Measurements from ENCODE around the gene C18orf54.

C18orf54 gene

DNA sequence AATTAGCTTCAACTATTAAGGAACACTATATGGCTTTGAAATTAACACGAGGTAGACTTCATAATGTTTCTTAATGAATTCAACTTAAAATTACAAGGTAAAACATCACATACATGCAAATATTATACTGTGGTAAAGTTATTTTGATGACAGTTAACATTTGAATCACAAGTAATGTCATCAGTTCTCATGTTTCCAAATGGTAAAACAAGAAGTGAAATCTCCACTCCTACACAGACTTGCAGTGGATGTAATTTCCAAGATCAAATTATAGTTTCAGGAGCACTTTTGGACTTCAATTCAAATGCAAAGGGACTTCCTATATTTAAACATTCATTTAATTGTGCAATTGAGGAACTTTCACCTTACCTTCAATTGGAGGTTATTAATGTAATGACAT is 39.1 kb downstream of the C18orf54 start:
- Histone ChIP-seq H3K4me3 (no peak overlapping the region), H3K27ac (no peak overlapping the region)
- TF ChIP-seq CTCF (IDR thresholded peaks at IDR 0.05), result no peak
- no peak for DNase-seq (ENCODE audit: low spot score)

GRCh38 chr18:54405290-54405689 is 47.6 kb downstream of the C18orf54 start:
- Histone ChIP-seq H3K27ac (no peak overlapping the region), H3K4me3 (no peak overlapping the region)
- no peak for DNase-seq (ENCODE audit: low spot score)
- no peak for TF ChIP-seq CTCF (IDR thresholded peaks at IDR 0.05)

DNA sequence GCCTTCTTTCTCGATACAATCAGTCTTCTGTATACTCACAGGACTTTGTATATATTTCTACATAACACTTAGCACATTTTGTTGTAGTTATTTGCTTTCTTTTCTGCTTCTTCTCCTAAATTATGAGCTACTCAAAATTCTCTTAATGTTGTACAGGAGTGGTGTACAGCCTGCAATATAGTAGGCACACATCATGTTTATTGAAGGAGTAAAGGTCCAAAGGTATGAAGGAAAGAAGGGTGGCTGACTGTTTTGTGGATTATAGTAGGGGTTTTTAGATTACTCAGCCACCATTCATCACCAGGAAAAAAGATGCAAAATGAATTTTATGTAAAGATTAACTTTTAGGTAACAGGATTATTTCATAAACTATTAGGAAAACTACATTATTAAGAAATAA is 54.1 kb downstream of the C18orf54 start:
- Histone ChIP-seq H3K27ac (no peak overlapping the region), H3K4me3 (no peak overlapping the region)
- no peak for DNase-seq (ENCODE audit: low spot score)
- TF ChIP-seq CTCF (IDR thresholded peaks at IDR 0.05), result no peak

- TF ChIP-seq CTCF (IDR thresholded peaks at IDR 0.05), result no peak
- no peak overlapping the region for H3K27ac ChIP-seq
- H3K4me3 ChIP-seq, result no peak overlapping the region
- DNase-seq (ENCODE audit: low spot score), result no peak
Observed at GRCh38 chr18:54415086-54415485, 57.4 kb downstream of the C18orf54 start.

DNA sequence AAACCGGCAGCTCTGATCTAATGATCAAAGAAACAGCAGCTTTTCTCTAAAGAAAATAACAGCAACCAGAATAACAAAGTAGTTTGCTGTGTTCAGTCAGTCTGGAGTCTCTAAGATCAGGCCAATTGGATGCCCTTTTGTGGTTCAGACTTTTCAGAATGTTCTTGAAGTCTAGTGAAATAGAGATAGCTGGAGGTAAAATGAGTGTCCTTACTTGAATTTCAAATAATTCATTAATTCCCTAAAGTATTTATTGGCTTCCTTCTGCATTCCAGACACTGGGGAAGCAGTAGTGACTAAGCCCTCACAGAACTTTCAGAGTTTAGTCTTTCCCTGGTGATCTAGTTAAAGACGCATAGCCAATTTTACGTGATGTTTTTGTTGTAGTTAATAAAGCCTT is 58.7 kb downstream of the C18orf54 start:
- DNase-seq (ENCODE audit: low spot score), result no peak
- Histone ChIP-seq H3K27ac (peak overlapping the region in 1 of 2 donors; percentile 7), H3K4me3 (peak overlapping the region; percentile 1)
- no peak for TF ChIP-seq CTCF (IDR thresholded peaks at IDR 0.05)

- no peak for DNase-seq (ENCODE audit: low spot score)
- TF ChIP-seq CTCF (IDR thresholded peaks at IDR 0.05), result no peak
- H3K27ac ChIP-seq, result no peak overlapping the region
Observed at GRCh38 chr18:54423831-54424230, 66.1 kb downstream of the C18orf54 start.

DNA sequence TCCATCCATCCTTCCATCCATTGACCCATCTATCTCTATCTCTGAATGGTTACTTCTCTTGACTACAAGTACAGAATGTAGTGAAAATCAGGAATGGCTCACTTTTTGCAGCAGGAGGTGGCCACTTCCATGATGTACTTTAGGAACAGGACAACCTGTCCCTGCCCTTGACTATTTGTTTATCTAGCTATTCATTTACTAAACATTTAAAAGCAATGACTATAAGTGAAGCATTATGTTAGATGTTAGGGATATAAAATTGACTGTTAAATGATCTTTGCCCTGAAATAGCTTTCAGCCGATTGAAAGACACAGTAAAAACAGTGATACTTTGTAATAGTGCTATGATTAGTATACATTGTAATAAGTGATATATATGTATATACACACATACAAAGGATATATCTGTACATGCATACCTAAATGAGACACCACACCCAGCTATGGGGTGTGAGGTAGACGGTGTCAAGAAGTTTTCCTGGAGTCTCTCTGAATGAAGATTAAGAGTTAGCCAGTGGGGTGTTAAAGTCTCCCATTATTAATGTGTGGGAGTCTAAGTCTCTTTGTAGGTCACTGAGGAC is 68.5 kb downstream of the C18orf54 start:
- DNase-seq (ENCODE audit: low spot score), result no peak
- TF ChIP-seq CTCF (IDR thresholded peaks at IDR 0.05), result no peak
- Histone ChIP-seq H3K4me3 (no peak overlapping the region), H3K27ac (no peak overlapping the region)

More at GRCh38 chr18:54423831-54424230, 66.1 kb downstream of the C18orf54 start:
- no peak overlapping the region for H3K4me3 ChIP-seq
